GM12873 (cell line): ENCODE data around the gene AFG1L.

Source experiments
- CTCF ChIP-seq: IDR thresholded peaks from 2 replicates; pipeline ENCODE4 v1.5.1; 2012; ENCODE audit warnings: low read depth, mild to moderate bottlenecking, moderate library complexity, low read length, control low read depth; ENCODE audit not compliant: insufficient read depth; ENCODE audit errors: missing control alignments

Gene AFG1L

GRCh38 chr6:108408861-108409260 lies 114.0 kb downstream of the AFG1L start:
- no peak for TF ChIP-seq CTCF

- no peak for TF ChIP-seq CTCF
Measured at GRCh38 chr6:108417027-108417426, 122.2 kb downstream of the AFG1L start.

- no peak for TF ChIP-seq CTCF
Measured at GRCh38 chr6:108419474-108419873, 124.6 kb downstream of the AFG1L start.

GRCh38 chr6:108419934-108420609 lies 125.2 kb downstream of the AFG1L start:
- TF ChIP-seq CTCF: no peak

GRCh38 chr6:108421366-108421765 lies 126.5 kb downstream of the AFG1L start:
- TF ChIP-seq CTCF: no peak

GRCh38 chr6:108423982-108424705 lies 129.3 kb downstream of the AFG1L start:
- TF ChIP-seq CTCF: no peak

GRCh38 chr6:108425428-108425827 lies 130.6 kb downstream of the AFG1L start:
- no peak for TF ChIP-seq CTCF
